GM21423 (cell line): Measurements from ENCODE around the gene XPR1.
"Not testable (repeated sequence)": the region's sequence is repeated elsewhere in the genome, so short reads cannot be mapped to it uniquely, and the experiment has no call there.

Source experiments
- ATAC-seq: cut with Tn5 transposase; IDR thresholded peaks from one replicate; pipeline ENCODE4 v1.9.1; 2021; ENCODE audit warnings: mild to moderate bottlenecking, moderate library complexity; ENCODE audit not compliant: unreplicated experiment

Gene XPR1

DNA sequence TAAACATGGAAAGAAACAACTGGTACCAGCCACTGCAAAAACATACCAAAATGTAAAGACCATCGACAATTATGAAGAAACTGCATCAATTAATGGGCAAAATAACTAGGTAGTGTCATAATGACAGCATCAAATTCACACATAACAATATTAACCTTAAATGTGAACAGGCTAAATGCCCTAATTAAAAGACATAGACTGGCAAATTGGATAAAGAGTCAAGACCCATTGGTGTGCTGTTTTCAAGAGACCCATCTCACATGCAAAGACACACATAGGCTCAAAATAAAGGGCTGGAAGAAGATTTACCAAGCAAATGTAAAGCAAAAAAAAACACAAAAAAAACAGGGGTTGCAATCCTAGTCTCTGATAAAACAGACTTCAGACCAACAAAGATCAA lies 201.4 kb downstream of the XPR1 start:
- not testable (repeated sequence) for ATAC-seq

DNA sequence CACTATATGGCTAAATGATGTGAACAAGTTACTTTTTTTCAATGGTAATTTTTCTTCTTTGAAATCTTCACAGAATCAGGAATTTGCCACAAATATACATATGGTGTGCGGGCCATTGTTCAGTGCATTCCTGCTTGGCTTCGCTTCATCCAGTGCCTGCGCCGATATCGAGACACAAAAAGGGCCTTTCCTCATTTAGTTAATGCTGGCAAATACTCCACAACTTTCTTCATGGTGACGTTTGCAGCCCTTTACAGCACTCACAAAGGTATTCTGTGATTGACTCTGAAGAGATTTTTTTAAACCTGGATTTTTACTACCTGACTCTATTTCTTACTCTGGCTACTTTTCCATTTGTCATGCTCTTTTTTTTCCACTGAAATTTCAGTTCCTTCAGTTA lies 204.6 kb downstream of the XPR1 start:
- no peak for ATAC-seq

DNA sequence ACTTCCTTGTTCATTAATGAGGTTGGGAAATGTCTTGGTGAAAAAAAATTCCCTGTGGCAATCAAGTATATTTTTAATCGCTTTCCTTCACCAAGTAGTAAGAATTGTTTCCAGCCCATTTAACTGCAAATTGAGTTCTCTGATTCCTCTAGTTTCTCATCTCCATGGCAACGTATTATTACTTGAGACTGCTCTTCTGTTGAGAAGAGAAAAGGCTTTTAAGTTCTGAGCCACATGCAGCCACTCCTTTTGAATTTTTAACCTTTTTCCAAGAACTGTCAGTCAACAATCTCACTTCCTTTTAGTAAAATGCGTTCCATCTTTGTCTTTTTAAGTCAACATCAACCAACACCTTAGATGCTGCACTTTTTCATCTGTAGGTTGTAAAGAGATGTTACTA lies 205.2 kb downstream of the XPR1 start:
- ATAC-seq: no peak

DNA sequence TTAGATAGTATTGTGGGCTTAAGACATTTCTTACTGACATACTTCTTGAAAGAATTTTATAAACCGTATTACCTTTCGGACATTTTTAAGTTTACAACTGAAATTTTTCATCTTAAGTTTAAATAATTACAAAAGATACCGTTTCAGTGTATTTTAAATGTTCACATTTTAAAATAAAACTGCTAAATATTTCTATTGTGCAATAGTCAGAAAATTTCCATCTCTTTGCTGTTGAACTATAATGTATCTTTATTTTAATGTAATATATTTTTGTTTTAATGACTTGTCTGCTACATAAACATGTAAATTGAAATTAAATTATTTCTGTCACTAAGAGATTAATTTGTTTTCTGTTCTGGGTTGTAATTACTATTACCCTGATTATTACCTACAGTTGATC lies 206.7 kb downstream of the XPR1 start:
- ATAC-seq: no peak

DNA sequence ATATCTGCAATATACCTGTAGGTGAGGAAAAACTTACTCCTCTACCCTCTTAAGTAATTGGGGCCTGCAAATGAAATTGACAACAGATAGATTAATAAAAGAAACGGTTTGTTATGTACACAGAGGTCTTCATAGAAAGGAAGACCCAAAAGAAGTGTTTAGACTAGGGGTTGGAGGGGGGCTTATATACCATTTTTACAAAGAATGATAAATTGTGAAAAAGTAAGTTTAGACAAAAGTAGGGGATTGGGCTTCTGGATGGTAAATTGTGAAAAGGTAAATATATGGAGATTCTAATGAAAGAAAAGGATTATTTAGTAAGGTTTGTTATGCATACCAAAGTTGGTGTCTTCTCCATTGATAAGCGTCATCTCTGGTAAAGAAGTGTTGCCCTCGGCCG lies 207.7 kb downstream of the XPR1 start:
- ATAC-seq: no peak

DNA sequence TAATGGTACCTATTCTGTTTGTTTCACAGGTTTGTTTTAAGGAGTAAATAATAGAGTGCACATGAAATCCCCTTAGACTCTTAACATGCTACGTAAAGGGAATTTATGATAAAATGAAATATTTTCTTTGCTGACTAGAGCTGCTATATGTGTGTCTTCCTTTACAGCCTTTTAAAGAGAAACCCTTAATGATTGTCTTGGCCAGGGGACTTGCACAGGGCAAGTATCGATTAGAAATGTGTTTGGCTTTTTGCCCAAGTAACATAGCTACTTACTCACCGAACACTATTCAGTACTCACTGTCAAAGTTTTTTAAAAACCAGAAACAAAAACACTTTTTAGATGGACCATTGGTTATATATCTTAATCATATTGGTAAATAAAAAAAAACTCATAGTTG lies 209.6 kb downstream of the XPR1 start:
- no peak for ATAC-seq

DNA sequence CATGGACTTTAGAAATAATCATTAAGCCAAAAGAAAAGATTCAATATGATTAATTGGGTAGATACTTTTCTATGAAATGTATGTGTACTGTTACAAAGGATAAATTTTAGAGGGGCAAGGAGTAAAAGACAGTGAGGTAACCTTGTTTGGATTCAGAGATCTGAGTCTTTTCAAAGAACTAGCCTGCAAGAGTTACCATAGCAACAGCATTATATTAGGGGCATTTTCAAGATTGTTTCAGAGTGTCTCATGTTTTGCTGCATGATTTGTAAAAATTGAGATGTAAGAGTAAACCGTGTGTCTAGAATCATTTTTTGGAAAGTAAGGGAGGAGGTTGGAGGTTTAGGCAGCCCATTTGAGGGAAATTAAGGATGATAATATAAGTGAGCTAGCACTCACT lies 210.2 kb downstream of the XPR1 start:
- ATAC-seq: no peak

DNA sequence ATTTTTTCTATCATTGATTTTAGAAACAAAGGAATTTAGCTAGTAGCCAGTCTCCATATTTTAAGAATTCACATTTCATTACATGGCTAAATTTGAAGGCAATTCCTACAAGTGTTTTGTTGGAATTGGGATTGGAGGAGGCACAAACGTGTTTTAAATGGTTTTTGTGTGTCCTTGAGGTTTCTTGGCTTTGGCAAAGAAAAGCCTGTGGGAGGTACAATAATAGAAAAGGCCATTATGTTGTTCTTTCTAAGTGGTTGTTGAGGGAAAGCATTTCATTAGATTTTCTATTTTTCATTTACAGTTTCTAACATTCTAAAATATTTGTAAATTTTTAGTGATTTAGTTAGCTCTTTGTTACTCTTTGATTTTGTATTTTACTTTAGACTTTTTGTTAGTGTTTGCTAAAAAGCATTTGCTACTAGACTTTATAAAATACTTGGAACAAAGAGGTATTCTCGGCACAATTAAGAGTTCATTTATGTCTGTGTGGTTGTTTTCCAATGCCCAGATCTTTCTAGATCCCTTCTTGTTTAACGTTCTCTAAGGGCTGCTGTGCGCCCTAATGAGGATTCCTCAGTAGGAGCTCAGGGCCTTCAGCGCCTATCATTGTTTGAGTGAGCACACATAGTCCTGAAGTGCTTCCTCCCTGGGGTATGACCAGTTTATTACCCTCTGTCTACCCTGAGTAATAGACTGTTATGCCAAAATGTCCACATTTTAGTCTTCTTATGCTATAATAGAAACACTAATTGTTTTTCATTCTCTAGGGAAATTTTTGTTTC lies 210.9 kb downstream of the XPR1 start:
- no peak for ATAC-seq

DNA sequence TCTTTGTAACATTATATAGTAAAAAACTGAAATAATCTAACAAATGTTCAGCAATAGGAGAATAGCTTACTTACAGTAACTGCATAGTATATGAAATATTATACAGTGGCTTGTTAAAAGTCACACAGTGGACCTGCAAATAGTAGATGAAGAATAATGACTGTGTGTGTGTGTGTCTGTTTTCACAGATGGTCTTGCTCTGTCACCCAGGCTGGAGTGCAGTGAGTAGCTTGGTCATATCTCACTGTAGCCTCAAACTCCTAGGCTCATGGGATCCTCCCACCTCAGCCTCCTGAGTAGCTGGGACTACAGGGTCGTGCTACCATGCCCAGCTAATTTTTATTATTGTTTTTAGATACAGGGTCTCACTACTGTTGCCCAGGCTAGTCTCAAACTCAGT lies 213.5 kb downstream of the XPR1 start:
- no peak for ATAC-seq

DNA sequence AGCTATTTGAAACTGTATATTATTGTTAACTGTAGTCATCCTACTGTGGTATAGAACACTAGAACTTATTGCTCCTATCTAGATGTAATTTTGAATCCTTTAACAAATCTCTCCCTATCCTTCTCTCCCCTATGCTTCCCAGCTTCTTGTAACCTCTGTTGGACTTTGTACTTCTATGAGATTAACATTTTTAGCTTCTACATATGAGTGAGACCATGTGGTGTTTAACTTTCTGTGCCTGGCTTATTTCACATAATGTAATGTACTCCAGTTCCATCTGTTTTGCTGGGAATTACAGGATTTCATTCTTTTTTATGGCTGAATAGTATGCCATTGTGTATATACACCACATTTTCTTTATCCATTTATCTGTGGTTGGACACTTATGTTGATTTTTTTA lies 216.4 kb downstream of the XPR1 start:
- no peak for ATAC-seq

DNA sequence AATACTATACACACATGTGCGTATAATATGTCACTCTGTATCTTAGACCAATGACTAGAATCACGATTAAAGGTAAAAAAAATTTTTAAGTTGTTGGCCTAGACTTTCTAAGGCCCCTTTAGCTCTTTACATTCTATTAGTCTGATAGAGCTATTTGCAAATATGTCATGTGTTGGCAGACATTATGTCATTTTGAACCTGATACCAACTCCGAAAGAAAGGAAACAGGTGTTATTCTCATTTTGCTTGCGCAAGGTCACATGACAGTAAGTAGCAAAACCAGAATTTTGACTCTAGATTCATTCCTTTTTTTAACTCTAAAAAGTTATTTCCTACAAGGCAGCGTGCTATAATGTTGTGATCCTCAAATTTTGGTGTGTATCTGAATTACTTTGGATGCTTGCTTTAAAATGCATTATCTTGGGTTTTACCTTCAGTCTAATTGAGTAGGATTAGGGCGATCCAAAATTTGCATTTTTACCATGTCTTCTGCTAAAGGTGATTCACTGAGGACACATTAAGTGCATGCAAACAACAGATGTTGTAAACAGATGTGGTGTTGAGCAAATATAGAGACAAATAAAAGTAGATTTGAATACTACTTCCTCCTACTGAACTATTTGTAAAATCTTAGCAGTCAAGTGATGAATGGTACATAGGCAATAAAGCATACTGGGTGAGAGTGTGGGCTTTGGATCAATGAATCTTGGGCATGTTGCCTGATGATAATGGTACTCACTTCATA lies 217.4 kb downstream of the XPR1 start:
- ATAC-seq: peak; percentile 64

DNA sequence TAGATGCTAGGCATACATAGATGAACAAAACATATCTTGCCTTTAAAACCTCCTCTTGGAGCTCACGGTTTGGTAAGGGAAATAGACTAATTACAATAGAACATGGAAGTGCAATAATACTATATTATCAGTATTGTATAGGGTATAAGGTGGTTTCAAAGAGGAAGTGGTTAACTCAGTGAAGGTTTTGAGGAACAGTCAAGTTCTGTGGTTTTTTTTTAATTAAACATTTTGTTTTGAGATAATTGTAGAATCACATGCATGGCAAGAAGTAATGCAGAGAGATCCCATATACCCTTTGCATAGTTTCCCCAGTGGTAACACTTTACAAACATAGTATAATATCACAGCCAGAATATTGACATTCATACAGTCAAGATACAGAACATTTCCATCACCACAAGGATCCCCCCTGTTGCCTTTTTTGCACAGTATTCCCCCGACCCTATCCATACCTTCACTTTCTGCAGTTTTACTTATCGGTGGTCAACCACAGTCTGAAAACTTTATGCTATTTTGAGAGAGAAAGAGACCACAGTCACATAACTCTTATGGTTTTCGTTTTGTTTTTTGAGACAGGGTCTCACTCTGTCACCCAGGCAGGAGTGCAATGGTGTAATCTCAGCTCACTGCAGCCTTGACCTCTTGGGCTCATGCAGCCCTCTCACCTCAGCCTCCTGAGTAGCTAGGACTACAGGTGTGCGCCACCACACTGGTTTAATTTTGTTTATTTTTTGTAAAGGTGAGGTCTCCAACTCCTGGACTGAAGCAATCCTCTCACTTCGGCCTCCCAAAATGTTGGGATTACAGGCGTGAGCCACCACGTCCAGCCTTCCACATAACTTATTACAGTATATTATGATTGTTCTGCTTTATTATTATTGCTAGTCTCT lies 220.4 kb downstream of the XPR1 start:
- ATAC-seq: peak; percentile 45

DNA sequence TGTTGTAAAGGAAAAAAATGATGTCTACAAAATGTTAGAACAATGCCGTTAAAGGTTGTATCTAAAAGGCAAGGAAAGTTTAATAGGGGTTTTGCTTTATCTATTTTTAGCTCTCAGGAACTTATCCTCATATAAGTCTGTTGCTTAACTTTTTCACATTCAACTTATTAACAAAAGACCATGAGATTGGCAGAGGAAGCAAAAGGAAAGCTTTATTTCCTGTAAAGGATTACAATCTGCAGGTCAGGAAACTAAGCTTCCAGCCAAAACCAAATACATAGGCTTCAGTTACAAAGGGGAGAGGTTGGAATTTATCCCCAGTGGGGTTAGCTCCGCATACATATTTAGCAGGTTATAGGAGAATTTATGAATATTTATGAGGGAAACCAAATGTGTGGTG lies 222.2 kb downstream of the XPR1 start:
- ATAC-seq: no peak

DNA sequence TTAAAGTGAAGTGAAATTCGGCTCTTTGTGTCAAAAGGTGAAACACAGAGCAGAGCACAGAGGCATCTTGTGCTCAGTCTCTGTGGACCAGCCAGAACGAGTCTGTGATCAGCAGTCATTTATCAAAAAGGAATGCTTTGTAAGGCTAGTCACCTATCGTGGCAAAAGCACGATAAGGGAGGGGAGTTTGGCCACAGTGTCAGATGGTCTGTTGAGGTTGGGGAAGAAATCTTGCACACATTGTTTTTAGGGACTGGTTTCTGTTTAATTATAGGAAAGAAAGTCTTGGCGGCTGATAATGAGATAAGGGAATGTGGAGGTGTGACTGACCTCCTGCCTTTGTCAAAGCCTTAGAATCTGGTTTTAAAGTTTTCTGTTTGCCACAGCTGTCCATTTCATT lies 222.6 kb downstream of the XPR1 start:
- no peak for ATAC-seq

DNA sequence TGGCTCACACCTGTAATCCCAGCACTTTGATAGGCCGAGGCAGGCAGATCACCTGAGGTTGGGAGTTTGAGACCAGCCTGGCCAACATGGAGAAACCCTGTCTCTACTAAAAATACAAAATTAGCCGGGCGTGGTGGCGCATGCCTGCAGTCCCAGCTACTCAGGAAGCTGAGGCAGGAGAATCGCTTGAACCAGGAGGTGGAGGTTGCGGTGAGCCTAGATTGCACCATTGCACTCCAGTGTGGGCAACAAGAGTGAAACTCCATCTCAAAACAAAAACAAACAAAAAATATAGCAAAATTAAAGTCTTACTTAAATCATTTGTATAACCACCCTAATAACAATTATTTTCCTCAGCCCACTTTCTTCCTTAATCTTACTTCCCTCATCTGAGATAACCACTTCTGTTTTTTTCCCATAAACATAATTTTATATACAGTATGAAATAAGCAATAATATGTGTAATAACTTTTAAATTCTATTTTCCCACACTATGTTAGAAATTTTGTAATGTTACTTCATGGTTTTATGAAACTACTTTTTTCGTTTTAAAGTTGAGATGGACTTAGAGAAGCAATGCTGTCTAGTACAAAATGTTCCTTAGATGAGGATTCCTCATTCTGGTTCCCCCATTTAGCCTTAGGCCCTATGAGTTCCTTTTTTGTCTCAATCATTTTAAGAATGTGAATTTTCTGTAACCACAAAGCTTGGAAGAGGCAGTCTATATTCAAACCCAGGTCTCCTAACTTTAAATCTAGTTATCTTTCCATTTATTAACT lies 226.3 kb downstream of the XPR1 start:
- not testable (repeated sequence) for ATAC-seq

DNA sequence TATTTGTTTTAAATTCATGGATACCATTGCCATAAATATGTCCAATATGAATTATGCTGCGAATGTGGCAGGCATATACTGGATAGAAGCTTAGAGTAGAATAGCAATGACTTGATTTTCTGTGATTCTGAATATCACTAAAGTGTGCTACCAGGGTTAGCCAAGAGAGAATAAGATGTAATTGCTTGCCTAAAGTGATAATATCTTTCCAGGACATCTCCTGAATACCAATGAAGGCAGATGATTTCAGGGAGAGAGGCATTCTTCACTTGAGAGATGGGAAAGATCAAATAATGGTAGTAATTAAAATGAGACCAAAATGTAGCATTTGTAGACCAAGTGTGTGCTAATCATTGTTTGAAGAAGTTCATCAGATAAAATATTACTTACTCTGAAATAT lies 227.5 kb downstream of the XPR1 start:
- no peak for ATAC-seq

DNA sequence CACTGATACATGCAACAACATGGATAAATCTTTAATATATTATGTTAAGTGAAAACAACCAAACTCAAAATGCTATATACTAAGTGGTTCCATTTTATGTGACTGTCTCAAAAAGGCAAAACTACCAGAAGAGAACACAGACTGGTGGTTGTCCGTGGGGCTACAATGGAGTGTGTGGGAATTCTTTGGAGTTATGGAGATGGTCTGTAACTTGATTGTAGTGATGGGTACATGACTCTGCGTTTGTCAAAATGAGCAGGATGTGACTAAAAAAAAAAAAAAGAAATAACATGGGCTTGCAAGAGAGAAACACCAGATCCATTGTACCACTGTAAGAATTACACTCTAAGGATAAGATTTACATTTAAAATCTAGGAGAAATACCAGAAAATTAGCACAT lies 228.7 kb downstream of the XPR1 start:
- ATAC-seq: no peak

DNA sequence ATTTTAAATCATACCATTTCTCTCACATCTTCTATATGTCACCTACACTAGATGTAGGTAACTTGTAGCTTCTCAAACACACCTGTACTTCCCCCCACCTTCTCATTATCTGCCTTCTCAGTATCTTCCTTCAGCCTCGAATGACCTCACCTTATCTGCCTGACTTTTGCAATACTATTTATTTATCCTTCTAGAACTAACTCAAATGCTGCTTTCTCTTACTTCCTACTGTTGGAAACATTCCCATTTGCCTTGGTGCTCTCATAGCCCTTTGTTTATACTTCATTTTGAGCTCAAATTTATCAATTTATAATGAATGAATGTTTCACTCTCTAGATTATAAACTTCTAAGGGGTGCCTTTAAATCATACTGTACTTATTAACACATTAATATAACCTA lies 230.5 kb downstream of the XPR1 start:
- ATAC-seq: no peak

DNA sequence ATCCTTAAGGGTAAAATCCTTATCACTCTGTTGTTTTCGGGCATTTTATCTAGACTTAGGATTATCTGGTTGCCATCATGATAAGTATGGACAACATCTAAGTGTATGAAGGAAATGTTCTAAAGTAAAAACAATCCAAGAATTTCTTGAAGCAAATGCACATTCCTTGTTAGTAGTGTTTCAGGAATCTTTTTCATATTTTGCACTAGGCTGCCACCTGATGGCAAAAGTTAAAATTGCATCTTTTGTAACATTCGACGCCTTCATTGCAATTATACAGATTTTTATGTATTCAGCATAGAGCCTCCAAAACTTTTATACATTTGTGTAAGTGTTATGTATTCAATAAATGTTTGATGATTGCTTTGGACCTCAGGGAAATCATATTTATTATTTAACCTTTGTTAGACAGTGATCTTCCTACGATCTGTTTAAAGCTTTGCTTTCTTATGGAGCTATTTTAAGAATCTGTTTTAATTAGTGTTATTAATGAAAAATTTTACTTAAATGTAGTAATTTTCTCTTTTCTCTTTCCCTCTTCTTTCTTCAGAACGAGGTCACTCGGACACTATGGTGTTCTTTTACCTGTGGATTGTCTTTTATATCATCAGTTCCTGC lies 231.4 kb downstream of the XPR1 start:
- no peak for ATAC-seq

DNA sequence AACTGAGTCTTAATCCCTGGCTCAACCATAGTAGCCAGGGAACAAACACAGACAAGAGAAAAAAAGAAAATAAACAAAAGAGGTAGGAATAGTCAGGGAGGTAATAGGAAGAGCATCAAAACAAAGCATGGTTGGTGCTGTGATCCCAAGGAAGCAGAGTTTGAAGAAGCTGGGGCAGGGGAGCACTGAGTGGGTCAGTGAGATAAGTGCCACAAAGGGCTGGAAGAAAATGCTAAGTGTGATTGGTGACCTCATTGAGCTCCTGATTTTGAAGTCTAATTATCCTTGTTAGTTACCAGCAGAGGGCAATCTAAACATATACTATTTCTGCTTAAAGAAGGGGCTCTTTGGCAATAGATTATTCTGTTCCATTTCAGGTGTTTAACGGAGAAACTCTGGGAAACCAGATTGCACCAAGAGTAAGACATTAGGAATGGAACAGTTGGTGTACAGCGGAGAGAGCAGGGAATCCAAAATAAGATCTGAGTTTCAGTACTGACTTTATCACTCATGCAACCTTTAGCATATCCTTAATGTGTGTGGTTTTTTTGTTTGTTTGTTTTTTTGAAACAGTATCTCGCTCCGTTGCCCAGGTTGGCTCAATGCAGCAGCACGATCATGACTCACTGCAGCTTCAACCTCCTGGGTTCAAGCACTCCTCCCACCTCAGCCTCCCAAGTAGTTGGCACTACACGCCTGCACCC lies 250.1 kb downstream of the XPR1 start:
- ATAC-seq: no peak
